Measurements from ENCODE around the gene SLC41A3.

SLC41A3 gene

GRCh38 chr3:126026277-126026751 lies 57.6 kb downstream of the SLC41A3 start:
- ChIA-PET CTCF (no interaction called here), POLR2A (no interaction called here)
- no peaks in the 10 kb centered on the region for H3K9me3 ChIP-seq (ENCODE audit: control insufficient read depth, insufficient read depth, low read depth, low read length)
- TF ChIP-seq ZSCAN5A (tag by site-specific recombination; IDR thresholded peaks at IDR 0.05), result no peak
- TF ChIP-seq ZNF785 (tag by site-specific recombination; IDR thresholded peaks at IDR 0.05), result no peak
- TF ChIP-seq ZIC2 (tag by site-specific recombination; IDR thresholded peaks at IDR 0.05), result no peak
- TF ChIP-seq, protein P1, sequence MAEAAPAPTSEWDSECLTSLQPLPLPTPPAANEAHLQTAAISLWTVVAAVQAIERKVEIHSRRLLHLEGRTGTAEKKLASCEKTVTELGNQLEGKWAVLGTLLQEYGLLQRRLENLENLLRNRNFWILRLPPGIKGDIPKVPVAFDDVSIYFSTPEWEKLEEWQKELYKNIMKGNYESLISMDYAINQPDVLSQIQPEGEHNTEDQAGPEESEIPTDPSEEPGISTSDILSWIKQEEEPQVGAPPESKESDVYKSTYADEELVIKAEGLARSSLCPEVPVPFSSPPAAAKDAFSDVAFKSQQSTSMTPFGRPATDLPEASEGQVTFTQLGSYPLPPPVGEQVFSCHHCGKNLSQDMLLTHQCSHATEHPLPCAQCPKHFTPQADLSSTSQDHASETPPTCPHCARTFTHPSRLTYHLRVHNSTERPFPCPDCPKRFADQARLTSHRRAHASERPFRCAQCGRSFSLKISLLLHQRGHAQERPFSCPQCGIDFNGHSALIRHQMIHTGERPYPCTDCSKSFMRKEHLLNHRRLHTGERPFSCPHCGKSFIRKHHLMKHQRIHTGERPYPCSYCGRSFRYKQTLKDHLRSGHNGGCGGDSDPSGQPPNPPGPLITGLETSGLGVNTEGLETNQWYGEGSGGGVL (tag by site-specific recombination; IDR thresholded peaks at IDR 0.05), result no peak
- no peak for TF ChIP-seq ZNF169 (tag by site-specific recombination; IDR thresholded peaks at IDR 0.05)
- TF ChIP-seq ZNF211 (tag by site-specific recombination; IDR thresholded peaks at IDR 0.05; ENCODE audit: low read depth), result no peak
- no peak for TF ChIP-seq ZNF624 (tag by site-specific recombination; IDR thresholded peaks at IDR 0.05)
- no peak for TF ChIP-seq ZNF121 (tag by site-specific recombination; IDR thresholded peaks at IDR 0.05)
- TF ChIP-seq ZNF423 (tag by site-specific recombination; IDR thresholded peaks at IDR 0.05), result no peak
- TF ChIP-seq ZNF214 (tag by site-specific recombination; IDR thresholded peaks at IDR 0.05; ENCODE audit: borderline replicate concordance), result no peak
- TF ChIP-seq, protein P2, sequence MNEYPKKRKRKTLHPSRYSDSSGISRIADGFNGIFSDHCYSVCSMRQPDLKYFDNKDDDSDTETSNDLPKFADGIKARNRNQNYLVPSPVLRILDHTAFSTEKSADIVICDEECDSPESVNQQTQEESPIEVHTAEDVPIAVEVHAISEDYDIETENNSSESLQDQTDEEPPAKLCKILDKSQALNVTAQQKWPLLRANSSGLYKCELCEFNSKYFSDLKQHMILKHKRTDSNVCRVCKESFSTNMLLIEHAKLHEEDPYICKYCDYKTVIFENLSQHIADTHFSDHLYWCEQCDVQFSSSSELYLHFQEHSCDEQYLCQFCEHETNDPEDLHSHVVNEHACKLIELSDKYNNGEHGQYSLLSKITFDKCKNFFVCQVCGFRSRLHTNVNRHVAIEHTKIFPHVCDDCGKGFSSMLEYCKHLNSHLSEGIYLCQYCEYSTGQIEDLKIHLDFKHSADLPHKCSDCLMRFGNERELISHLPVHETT (tag by site-specific recombination; IDR thresholded peaks at IDR 0.05), result no peak
- TF ChIP-seq SCRT1 (tag by site-specific recombination; IDR thresholded peaks at IDR 0.05; ENCODE audit: borderline replicate concordance), result no peak
- no peak for TF ChIP-seq ZBTB44 (tag by site-specific recombination; IDR thresholded peaks at IDR 0.05)
- TF ChIP-seq ZBTB11 (tag by site-specific recombination; conservative IDR thresholded peaks at IDR 0.05; ENCODE audit: low read depth), result no peak
- no peak for TF ChIP-seq ZNF366 (tag by site-specific recombination; conservative IDR thresholded peaks at IDR 0.05)
- TF ChIP-seq ZNF560 (tag by site-specific recombination; IDR thresholded peaks at IDR 0.05; ENCODE audit: borderline replicate concordance), result no peak
- no peaks in the 10 kb centered on the region for H3K4me1 ChIP-seq (ENCODE audit: control insufficient read depth, insufficient read depth, low read length)
- H3K4me3 ChIP-seq (ENCODE audit: low read depth, low read length), result no peak overlapping the region
- H3K36me3 ChIP-seq (ENCODE audit: control insufficient read depth in 2 of 2, insufficient read depth in 1 of 2, low read length in 2 of 2), result peaks cover 0 to 43% of the 10 kb centered on the region in 2 experiments; a peak in 1 of 3 replicates
- no peak overlapping the region for H3K27ac ChIP-seq (ENCODE audit: extremely low read depth, low read depth, low read length)

Data from HEK293 (cell line).